Measurements from ENCODE around the gene TEKTIP1. TPM values are rescaled to one million over a fixed set of nuclear protein-coding genes. Genes with fewer than 3 reads are reported as not detected.

The TEKTIP1 gene
- total and polyA plus RNA-seq, 2 donors (not counting 1 experiment from before 2014, with no cell fraction given) = not detected

- Histone ChIP-seq H3K4me1 (ENCODE audit: control insufficient read depth, extremely low read depth, insufficient read depth, low read length) (no peaks in the 10 kb centered on the region), H3K4me3 (replicated peaks in 1 of 4; ENCODE audit: control extremely low read depth in 1 of 4, insufficient read depth in 1 of 4, low read depth in 3 of 4, low read length in 4 of 4) (no peak overlapping the region), H3K27ac (ENCODE audit: insufficient read depth, low read length) (no peak overlapping the region), H3K9ac (ENCODE audit: insufficient read depth, low read length) (no peak overlapping the region), H3K27me3 (ENCODE audit: control insufficient read depth, insufficient read depth, low read length) (no peaks in the 10 kb centered on the region), H3K9me3 (ENCODE audit: control insufficient read depth, insufficient read depth, low read depth, low read length) (no peaks in the 10 kb centered on the region), H3K4me2 (ENCODE audit: extremely low read depth, insufficient read depth, low read length) (no peak overlapping the region), H4K20me1 (ENCODE audit: control insufficient read depth, extremely low read depth, insufficient read depth, low read length) (no peaks in the 10 kb centered on the region), H3K36me3 (ENCODE audit: control insufficient read depth, insufficient read depth, low read length) (peaks cover 33% of the 10 kb centered on the region), H3K79me2 (ENCODE audit: control insufficient read depth, insufficient read depth, low read length) (peaks cover 25% of the 10 kb centered on the region), H2AFZ (ENCODE audit: low read length) (no peak overlapping the region)
- DNase-seq (ENCODE audit: low read depth in 2 of 2) = no peak
- TF ChIP-seq CTCF (conservative IDR thresholded peaks at IDR 0.05 in 1 of 2, IDR thresholded peaks at IDR 0.05 in 1 of 2; ENCODE audit: low read depth in 1 of 2, low read length in 2 of 2) (no peak), EZH2 (IDR thresholded peaks at IDR 0.05; ENCODE audit: low read length, missing control alignments) (no peak)
Observed at GRCh38 chr19:3524904-3525451, 14.0 kb upstream of the TEKTIP1 start.

DNA sequence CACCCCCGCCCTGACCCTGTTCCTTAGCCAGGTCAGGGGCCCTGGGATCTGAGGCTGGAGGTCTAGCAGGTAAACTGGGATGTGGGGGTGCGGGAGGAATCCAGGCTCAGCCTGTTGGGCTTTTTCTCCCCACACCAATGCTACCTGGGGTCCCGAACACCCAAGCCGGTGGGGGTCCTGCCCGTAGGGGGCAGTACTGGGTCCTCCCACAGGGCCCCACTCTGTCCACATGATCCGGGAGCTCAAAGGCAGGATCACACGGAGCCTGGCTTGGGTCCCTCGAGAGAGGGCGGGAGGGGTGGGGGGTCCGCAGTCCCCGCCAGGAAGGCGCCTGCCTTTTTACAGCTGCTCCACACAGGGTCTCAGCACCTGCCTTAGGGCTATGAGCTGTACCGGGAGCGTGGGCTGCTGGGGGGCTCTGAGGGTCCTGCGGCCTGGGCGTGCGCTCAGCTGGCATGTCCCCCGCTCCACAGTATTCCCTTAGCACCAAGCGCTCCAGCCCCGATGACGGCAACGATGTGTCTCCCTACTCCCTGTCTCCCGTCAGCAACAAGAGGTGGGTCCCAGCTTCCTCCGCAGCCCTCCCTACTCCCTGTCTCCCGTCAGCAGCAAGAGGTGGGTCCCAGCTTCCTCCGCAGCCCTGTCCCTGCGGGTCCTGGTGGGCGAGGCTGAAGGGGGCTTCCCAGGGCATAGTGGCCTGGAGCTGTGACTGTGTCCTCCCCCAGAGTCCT lies 12.3 kb upstream of the TEKTIP1 start:
- Histone ChIP-seq H4K20me1 (ENCODE audit: control insufficient read depth, extremely low read depth, insufficient read depth, low read length) (no peaks in the 10 kb centered on the region), H3K9me3 (ENCODE audit: control insufficient read depth, insufficient read depth, low read depth, low read length) (no peaks in the 10 kb centered on the region), H3K36me3 (ENCODE audit: control insufficient read depth, insufficient read depth, low read length) (peaks cover 37% of the 10 kb centered on the region), H3K79me2 (ENCODE audit: control insufficient read depth, insufficient read depth, low read length) (peaks cover 11% of the 10 kb centered on the region), H2AFZ (ENCODE audit: low read length) (no peak overlapping the region), H3K4me3 (replicated peaks in 1 of 4; ENCODE audit: control extremely low read depth in 1 of 4, insufficient read depth in 1 of 4, low read depth in 3 of 4, low read length in 4 of 4) (no peak overlapping the region), H3K4me1 (ENCODE audit: control insufficient read depth, extremely low read depth, insufficient read depth, low read length) (no peaks in the 10 kb centered on the region), H3K27me3 (ENCODE audit: control insufficient read depth, insufficient read depth, low read length) (no peaks in the 10 kb centered on the region), H3K4me2 (ENCODE audit: extremely low read depth, insufficient read depth, low read length) (no peak overlapping the region), H3K9ac (ENCODE audit: insufficient read depth, low read length) (no peak overlapping the region), H3K27ac (ENCODE audit: insufficient read depth, low read length) (no peak overlapping the region)
- DNase-seq (ENCODE audit: low read depth in 2 of 2) = no peak
- TF ChIP-seq CTCF (conservative IDR thresholded peaks at IDR 0.05 in 1 of 2, IDR thresholded peaks at IDR 0.05 in 1 of 2; ENCODE audit: low read depth in 1 of 2, low read length in 2 of 2) (no peak), EZH2 (IDR thresholded peaks at IDR 0.05; ENCODE audit: low read length, missing control alignments) (no peak)

DNA sequence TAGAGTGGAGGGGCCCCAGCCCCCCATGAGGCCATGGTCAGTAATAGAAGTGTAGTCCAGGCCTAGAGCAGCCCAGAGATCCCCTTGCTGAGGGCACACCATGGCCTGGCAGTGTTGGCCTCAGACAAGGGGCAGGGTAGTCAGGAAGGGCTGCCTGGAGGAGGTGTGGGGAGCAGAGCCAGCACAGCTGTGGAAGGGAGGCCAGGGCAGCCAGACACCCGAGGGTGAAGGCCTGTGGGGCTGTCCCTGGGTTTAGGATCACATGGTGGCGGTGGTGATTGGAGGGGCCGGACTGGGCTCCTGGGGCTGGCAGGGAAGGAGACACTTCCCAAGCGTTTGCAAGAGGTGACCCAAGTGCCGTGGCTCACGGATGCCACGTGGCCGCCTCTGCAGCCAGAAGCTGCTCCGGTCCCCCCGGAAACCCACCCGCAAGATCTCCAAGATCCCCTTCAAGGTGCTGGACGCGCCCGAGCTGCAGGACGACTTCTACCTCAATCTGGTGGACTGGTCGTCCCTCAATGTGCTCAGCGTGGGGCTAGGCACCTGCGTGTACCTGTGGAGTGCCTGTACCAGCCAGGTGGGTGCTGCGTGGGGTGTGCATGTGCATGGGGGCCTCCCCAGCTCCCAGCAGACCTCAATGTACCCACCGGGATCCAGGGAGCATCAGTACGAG lies 11.6 kb upstream of the TEKTIP1 start:
- Histone ChIP-seq H3K27ac (ENCODE audit: insufficient read depth, low read length) (no peak overlapping the region), H4K20me1 (ENCODE audit: control insufficient read depth, extremely low read depth, insufficient read depth, low read length) (no peaks in the 10 kb centered on the region), H3K36me3 (ENCODE audit: control insufficient read depth, insufficient read depth, low read length) (peaks cover 41% of the 10 kb centered on the region)

More for the DNA sequence above, 11.6 kb upstream of the TEKTIP1 start:
- H3K79me2 ChIP-seq (ENCODE audit: control insufficient read depth, insufficient read depth, low read length) = peaks cover 4% of the 10 kb centered on the region
- TF ChIP-seq CTCF (conservative IDR thresholded peaks at IDR 0.05 in 1 of 2, IDR thresholded peaks at IDR 0.05 in 1 of 2; ENCODE audit: low read depth in 1 of 2, low read length in 2 of 2) = no peak
- no peak for TF ChIP-seq EZH2 (IDR thresholded peaks at IDR 0.05; ENCODE audit: low read length, missing control alignments)
- no peaks in the 10 kb centered on the region for H3K9me3 ChIP-seq (ENCODE audit: control insufficient read depth, insufficient read depth, low read depth, low read length)
- H3K4me3 ChIP-seq (replicated peaks in 1 of 4; ENCODE audit: control extremely low read depth in 1 of 4, insufficient read depth in 1 of 4, low read depth in 3 of 4, low read length in 4 of 4) = no peak overlapping the region
- H2AFZ ChIP-seq (ENCODE audit: low read length) = no peak overlapping the region
- H3K4me2 ChIP-seq (ENCODE audit: extremely low read depth, insufficient read depth, low read length) = no peak overlapping the region
- H3K4me1 ChIP-seq (ENCODE audit: control insufficient read depth, extremely low read depth, insufficient read depth, low read length) = no peaks in the 10 kb centered on the region
- no peaks in the 10 kb centered on the region for H3K27me3 ChIP-seq (ENCODE audit: control insufficient read depth, insufficient read depth, low read length)
- DNase-seq (ENCODE audit: low read depth in 2 of 2) = no peak
- H3K9ac ChIP-seq (ENCODE audit: insufficient read depth, low read length) = no peak overlapping the region
